Right forelimb (tissue), 1 donor: ENCODE results near the gene AMBRA1.

Experiments used
- DNase-seq: peaks from one replicate; pipeline ENCODE4 v3.0.0-alpha.2; 2018

AMBRA1 gene

GRCh38 chr11:46391578-46392420 lies 202.0 kb downstream of the AMBRA1 start, which contains the start of gene CHRM4:
CHRM4 (minus strand) TSS chr11:46391776; CDS start chr11:46386557, 5,219 bp downstream.
- DNase-seq: peak; percentile 57

- DNase-seq: no peak
Measured at GRCh38 chr11:46391186-46391577, 202.6 kb downstream of the AMBRA1 start.

DNA sequence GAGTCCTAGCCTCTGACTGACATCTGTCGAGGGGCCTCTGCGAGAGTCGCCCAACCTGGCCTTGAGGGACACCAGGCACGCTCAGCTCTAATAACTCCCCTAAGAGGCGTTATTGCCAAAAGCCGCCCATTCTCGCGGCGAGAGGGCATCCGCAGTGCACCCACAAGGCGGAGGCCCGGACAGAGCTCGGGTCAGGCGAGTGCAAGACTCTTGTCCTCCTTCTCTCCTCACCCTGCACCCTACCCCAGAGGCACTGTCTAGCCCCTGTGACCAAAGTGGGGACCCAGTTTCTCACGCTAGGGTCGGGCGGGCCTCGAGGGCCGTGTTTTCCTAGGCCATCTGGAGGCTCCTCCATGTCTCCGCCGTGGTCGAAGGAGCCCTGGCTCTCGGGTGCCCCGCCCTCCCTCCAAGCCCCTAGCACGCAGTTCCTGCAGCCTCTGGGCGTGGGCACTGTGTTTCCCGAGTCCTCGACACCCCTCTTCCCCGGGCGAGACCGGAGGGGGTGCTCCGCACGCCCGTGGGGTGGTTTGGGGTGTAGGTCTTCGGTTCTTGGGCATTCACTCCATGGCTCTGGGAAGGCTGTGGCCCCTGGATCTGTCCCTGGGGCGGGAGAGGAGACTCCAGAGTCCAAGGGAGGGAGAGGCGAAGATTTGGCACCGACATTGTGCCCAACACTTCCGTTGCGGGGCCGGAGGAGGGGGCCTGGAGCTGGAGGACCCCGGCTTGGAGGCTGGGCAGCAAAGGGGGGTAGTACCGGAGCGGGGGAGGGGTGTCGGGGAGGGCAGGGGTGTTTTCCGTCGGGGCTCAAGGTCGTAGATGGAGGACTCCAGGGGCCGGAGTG lies 203.3 kb downstream of the AMBRA1 start:
- no peak for DNase-seq

- DNase-seq: peak; percentile 74
Measured at GRCh38 chr11:46389450-46390330, 204.1 kb downstream of the AMBRA1 start.

- DNase-seq: no peak
Measured at GRCh38 chr11:46388619-46389449, 205.0 kb downstream of the AMBRA1 start.

GRCh38 chr11:46387919-46388618 lies 205.8 kb downstream of the AMBRA1 start:
- no peak for DNase-seq

- DNase-seq: no peak
Measured at GRCh38 chr11:46387456-46387855, 206.4 kb downstream of the AMBRA1 start.

DNA sequence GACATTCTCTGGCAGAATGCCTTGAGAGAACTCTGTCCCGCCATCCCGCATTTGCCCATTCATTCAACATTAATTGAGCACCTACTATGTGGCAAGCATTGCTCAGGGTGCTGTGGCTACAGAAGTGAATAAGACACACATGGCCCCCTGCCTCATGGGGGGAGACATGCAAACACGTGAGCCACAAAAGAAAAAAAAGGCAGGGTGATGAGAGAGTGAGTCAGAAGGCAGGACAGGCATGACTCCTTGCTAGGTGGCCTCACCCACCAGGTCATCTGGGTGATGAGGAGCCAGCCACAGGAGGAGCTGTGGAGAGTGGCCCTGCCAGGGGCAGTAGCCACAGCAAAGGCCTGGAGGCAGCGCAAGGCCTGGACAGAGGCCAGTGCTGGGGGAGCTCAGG lies 207.1 kb downstream of the AMBRA1 start:
- no peak for DNase-seq

DNA sequence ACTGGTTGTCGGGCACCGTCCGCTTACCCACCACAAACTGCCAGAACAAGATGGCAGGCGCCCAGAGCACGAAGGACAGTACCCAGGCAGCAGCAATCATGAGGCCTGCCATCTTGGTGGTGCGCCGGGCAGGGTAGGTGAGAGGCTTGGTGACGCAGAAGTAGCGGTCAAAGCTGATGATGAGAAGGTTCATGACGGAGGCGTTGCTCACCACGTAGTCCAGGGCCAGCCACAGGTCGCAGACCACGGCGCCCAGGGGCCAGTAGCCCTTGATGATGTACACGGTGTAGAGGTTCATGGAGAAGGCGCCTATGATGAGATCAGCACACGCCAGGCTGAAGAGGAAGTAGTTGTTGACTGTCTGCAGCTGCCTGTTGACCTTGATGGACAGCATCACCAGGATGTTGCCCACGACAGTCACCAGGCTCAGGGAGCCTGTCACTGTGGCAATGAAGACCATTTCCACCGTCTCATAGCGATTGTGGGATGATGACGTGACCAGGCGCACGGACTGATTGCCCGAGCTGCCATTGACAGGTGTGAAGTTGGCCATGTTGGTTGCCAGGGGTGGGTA lies 207.7 kb downstream of the AMBRA1 start:
- no peak for DNase-seq

DNA sequence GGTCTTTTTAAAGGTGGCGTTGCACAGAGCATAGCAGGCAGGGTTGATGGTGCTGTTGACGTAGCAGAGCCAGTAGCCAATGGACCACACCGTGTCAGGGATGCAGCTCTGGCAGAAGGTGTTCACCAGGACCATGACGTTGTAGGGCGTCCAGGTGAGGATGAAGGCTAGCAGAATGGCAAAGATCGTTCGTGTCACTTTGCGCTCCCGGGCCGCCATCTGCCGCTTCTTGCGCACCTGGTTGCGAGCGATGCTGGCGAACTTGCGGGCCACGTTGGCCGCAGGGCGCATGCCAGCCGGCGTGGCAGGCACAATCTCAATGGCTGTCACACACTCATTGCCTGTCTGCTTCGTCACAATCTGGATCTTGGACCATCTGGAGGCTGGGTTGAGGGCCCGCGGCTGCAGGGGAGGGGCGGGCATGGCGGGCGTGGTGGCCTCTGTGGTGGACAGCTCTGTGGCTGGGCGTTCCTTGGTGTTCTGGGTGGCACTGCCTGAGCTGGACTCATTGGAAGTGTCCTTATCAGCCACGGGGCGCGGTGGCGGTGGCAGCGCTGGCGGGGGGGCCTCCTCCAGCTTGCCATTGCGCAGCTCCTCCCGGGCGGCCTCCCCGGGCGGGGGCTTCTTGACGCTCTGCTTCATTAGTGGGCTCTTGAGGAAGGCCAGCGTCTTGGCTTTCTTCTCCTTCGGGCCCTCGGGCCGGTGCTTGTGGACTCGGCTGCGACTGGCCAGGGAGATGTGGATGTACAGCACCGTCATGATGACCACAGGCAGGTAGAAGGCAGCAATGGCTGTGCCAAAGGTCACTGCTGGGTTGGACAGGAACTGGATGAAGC lies 208.4 kb downstream of the AMBRA1 start:
- no peak for DNase-seq

DNA sequence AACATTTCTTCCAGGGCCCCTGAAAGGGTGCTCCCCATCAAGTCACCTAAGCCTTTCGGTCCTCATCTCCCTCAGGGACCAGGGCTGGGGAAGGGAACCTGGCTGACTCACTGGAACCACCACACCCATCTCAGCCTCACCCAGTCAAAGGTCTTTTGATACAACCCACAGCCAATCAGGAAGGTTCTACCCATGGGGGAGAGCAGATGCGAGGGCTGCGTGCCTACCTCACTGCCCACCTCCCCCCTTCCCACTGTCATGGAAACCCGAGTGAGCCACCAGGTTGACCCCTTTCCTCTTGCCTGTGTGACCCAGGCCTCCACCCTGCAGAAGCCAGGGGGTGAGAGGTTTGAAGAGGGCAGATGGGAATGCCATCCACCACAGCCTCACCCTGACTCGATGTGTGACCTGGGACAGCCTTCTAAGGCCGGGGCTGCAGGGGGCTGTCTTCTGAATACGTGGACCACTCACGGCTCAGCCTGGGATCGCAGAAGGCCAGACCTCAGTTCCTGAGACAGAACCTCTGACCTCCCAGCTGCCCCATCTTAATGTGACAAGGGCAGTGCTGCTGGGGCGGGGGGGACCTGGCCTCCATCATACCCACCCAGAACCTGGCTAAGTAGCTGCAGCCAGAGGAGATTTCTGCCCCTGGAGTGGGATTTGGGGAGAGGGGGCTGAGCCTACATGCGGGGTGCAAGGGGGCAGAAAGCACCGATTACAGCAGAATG lies 209.7 kb downstream of the AMBRA1 start:
- DNase-seq: no peak

GRCh38 chr11:46383404-46383758 lies 210.4 kb downstream of the AMBRA1 start:
- no peak for DNase-seq

DNA sequence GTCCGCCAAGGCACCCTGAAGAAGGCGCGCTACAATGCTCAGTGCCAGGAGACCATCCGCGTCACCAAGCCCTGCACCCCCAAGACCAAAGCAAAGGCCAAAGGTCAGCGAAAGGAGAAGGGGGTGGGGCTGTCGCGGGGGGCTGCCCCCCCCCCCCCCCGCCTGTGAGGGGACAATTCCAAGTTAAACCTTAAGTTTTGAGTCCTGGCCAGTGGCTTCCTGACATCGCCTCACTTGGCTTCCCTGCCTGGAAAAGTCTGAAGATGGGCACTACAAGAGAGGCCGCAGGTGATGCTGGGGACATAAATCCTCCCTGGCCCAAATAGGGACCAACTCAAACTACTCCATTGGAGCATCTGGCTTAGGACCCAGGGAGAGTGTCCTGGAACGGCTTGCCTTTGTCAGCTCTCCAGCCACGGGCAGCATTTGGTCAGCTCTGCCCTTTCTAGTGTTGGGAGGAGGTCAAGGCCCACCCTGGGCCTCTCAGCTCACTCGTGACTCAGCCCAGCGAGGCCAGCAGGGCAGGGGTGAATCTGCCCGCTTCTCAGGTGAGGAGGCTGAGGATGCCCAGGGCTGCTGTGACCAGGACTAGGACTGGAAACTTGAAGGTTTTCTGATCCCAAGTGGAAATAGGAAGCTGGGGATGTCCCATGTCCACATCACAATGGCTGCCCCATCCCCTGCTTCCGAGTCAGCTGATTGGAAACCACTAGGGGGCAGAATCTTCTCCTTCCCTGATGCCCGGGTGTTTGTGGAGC lies 211.0 kb downstream of the AMBRA1 start:
- no peak for DNase-seq

- DNase-seq: no peak
Measured at GRCh38 chr11:46381819-46382645, 211.8 kb downstream of the AMBRA1 start.

DNA sequence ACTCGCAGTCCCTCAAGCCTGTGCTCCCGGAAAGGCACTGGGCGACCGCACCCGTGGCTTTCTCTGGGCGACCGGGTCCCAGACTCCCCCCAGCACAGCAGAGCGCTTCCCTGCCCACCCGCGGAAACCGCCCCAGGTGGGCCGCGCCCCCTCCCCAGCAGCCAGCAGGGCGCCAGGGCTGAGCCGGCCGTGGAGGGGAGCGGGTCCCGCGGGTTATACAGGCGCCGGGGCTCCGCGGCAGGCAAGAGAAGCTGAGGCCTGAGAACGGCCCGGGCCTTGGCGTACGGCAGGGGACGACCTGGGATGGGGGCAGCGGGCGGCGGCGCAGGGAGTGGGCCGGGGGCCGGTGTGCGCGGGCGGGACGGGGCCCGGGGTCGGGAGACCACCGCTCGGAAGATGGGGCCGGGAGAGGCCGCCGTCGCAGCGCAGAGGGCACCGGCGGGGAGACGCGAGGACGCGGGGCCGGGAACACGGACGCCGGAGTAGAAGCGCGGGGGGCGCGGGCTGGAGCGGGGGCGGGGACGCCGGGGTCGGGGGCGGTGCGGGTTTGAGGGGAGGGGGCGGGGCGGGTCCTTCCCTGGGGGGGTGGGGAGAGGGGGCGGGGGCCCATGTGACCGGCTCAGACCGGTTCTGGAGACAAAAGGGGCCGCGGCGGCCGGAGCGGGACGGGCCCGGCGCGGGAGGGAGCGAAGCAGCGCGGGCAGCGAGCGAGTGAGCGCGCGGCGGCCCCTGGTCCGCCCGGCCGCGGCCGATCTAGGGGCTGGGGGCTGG lies 212.6 kb downstream of the AMBRA1 start, which contains the start of gene MDK:
TSS of gene MDK (plus strand) at position 622 of the 771 bp plus-strand sequence. CDS start 389 bp downstream, outside the sequence.
- peak; percentile 83 for DNase-seq

- DNase-seq: peak; percentile 78
Measured at GRCh38 chr11:46380340-46381047, 213.3 kb downstream of the AMBRA1 start.
